Ovary (tissue), 3 donors: ENCODE measurements around the gene SSU72.

Experiments used
- CTCF ChIP-seq, 3 donors: fragments of 450-650 bp in 2 of 3; fragments of 200-600 bp in 1 of 3; IDR thresholded peaks; one replicate each; pipeline versions ENCODE4 v1.5.1 to v1.8.0; 2016 to 2022; ENCODE audit warnings: antibody characterized with exemption in 3 of 3, mild to moderate bottlenecking in 1 of 3
- POLR2A ChIP-seq: fragments of 450-650 bp; IDR thresholded peaks from one replicate; pipeline ENCODE4 v1.6.1; 2017; ENCODE audit warnings: antibody characterized with exemption, mild to moderate bottlenecking, moderate library complexity
- donor health status: DM: no; HTN: no; CAD: no.

DNA sequence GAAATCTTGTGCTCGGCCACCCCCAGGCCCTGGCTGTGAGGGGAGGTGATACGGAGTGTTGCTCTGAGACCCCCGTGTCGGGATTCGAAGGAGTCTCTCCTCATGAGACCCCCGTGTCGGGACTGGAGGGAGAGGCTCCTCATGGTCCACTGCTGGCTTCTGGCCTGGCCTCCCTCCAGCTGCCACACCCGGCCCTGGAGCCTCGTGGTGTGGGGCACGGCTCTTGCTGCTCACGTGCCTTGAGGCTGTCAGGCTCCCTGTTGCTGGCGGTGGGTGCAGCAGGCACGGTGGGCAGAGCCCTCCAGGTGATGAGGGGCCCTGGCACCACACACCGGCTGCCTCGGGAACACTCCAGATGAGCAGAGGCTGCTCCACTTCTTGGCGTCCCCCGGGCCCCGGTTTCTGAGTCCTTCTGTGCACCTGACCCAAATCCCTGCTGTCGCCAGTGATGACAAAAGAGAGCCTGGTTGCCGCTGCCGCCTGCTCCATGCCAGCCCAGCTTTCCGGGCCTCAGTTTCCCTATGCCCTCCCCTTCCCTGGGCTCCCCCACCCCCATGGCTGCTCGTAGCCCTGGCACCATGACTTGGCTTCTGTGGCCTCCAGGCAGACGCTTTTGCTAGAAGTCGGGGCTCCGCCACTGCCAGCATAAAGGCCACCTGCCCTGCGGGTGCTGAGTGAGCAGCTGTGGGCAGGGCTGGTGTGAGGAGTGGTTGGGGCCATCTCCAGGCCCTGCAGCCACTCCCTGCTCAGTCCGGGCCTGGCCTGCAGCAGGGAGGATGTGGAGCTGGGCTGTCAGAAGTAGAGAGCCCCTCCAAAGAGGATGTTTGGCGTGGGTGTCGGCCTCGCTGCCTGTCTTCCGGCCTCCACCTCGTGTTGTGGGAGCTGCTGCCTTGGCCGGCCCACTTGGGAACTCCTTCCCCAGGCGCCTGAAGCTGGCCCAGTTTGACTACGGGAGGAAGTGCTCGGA lies 46.1 kb downstream of the SSU72 start:
- TF ChIP-seq CTCF (IDR thresholded peaks at IDR 0.05) (no peak), POLR2A (no peak)
